Measurements from ENCODE around the gene FAM167B. TPM values are rescaled to one million over a fixed set of nuclear protein-coding genes. Genes with fewer than 3 reads are reported as not detected.

FAM167B gene
- total and polyA plus RNA-seq, 2 donors (not counting 1 experiment from before 2014, with no cell fraction given), result 1.1 to 5.4 TPM

GRCh38 chr1:32221581-32221979 lies 25.4 kb upstream of the FAM167B start:
- peak overlapping the region; percentile 72 to 94 for H3K27ac ChIP-seq (ENCODE audit: low read length in 2 of 2)
- H3K9me3 Mint-ChIP-seq (ENCODE audit: insufficient read depth), result no peaks in the 10 kb centered on the region
- no peaks in the 10 kb centered on the region for H3K9me3 ChIP-seq (ENCODE audit: control extremely low read depth in 1 of 3, control insufficient read depth in 2 of 3, insufficient read depth in 1 of 3, low read length in 2 of 3)
- peak overlapping the region; percentile 61 to 99 (median 93) for H3K4me3 ChIP-seq (ENCODE audit: control extremely low read depth in 1 of 5, extremely low read depth in 1 of 5, insufficient read depth in 1 of 5, low read depth in 2 of 5, low read length in 4 of 5)
- ChIA-PET POLR2A (interaction anchor here (0.6 to 1.5 kb wide), 6 partner anchors 16 to 207 kb away, joined by 3 to 4 read pairs (median 4); partner anchors contain the start of genes CCDC28B, IQCC and MARCKSL1), CTCF (interaction anchor here (3.6 kb wide), 1 partner anchor 18 kb away, joined by 15 read pairs; no protein-coding TSS in a partner anchor)
- peaks cover 28 to 30% of the 10 kb centered on the region in 2 donors for H3K4me1 ChIP-seq (ENCODE audit: control insufficient read depth in 2 of 2, insufficient read depth in 2 of 2, low read length in 2 of 2)
- no peaks in the 10 kb centered on the region for H3K27me3 Mint-ChIP-seq
- H2AFZ ChIP-seq (ENCODE audit: insufficient read depth, low read depth, low read length, poor library complexity, severe bottlenecking), result peak overlapping the region; percentile 80
- H3K79me2 ChIP-seq (ENCODE audit: control insufficient read depth, insufficient read depth, low read length), result peaks cover 53% of the 10 kb centered on the region
- H3K4me3 Mint-ChIP-seq, result peak overlapping the region; percentile 97
- H3K36me3 ChIP-seq (replicated peaks in 1 of 2; ENCODE audit: control extremely low read depth in 1 of 2, control insufficient read depth in 1 of 2, extremely low read depth in 1 of 2, insufficient read depth in 2 of 2, low read length in 1 of 2), result peaks cover 3 to 35% of the 10 kb centered on the region in 2 experiments
- peak overlapping the region; percentile 97 for H3K9ac ChIP-seq (ENCODE audit: low read length)
- intact Hi-C loops (cut with micrococcal nuclease), result no loop called here
- peaks cover 43% of the 10 kb centered on the region for H3K4me1 Mint-ChIP-seq
- H4K20me1 ChIP-seq (ENCODE audit: control insufficient read depth, insufficient read depth, low read length, poor library complexity, severe bottlenecking), result peaks cover 8% of the 10 kb centered on the region
- 16% methylated on average over 11 of the region's 13 CpGs for WGBS (ENCODE audit: insufficient coverage)
- H3K27me3 ChIP-seq (replicated peaks in 1 of 4; ENCODE audit: control extremely low read depth in 1 of 4, control insufficient read depth in 3 of 4, insufficient read depth in 4 of 4, low read length in 3 of 4), result no peaks in the 10 kb centered on the region
- peak overlapping the region; percentile 98 for H3K27ac Mint-ChIP-seq
- TF ChIP-seq EZH2 (IDR thresholded peaks at IDR 0.05; ENCODE audit: borderline replicate concordance, insufficient read depth, low read depth, low read length, poor library complexity, severe bottlenecking) (no peak), CTCF (IDR thresholded peaks at IDR 0.05) (no peak)
- ATAC-seq (ENCODE audit: low read depth) (no peak), DNase-seq (no peak)
- peak overlapping the region; percentile 87 for H3K4me2 ChIP-seq (replicated peaks; ENCODE audit: low read depth, low read length, poor library complexity, severe bottlenecking)

Measured in B cell (primary cell).